Tibial nerve (tissue), 3 donors: ENCODE results near the gene CPLANE2.

ENCODE experiments used
- CTCF ChIP-seq, 5 experiments: fragments of 200-600 bp in 3 of 5; fragments of 450-650 bp in 2 of 5; sonication (generic) in 3 of 5; IDR thresholded peaks; one replicate each; pipeline ENCODE4 v1.5.1; 2016 to 2019; ENCODE audit warnings: antibody characterized with exemption in 5 of 5, mild to moderate bottlenecking in 3 of 5, moderate library complexity in 2 of 5
- POLR2A ChIP-seq, 2 donors: fragments of 450-650 bp; IDR thresholded peaks; one replicate each; pipeline ENCODE4 v1.6.1; 2017; ENCODE audit warnings: antibody characterized with exemption in 2 of 2, mild to moderate bottlenecking in 2 of 2, moderate library complexity in 2 of 2

- TF ChIP-seq CTCF (IDR thresholded peaks at IDR 0.05) = peak; percentile 96 to 98 (median 97)
- no peak for TF ChIP-seq POLR2A (IDR thresholded peaks at IDR 0.05)
Observed at GRCh38 chr1:16187748-16188401, 49.1 kb downstream of the CPLANE2 start.
